NB4 (cell line): ENCODE results near the gene THSD7B.

Source experiments
- POLR2A ChIP-seq: IDR thresholded peaks from 2 replicates; pipeline ENCODE4 v1.6.1; 2011; ENCODE audit warnings: mild to moderate bottlenecking; ENCODE audit not compliant: insufficient read length; ENCODE audit errors: extremely low read depth
- TF ChIP-seq, protein P1 (sequence below): IDR thresholded peaks from one replicate; pipeline ENCODE4 v1.5.1; 2012; ENCODE audit warnings: low read depth, low read length

DNA sequence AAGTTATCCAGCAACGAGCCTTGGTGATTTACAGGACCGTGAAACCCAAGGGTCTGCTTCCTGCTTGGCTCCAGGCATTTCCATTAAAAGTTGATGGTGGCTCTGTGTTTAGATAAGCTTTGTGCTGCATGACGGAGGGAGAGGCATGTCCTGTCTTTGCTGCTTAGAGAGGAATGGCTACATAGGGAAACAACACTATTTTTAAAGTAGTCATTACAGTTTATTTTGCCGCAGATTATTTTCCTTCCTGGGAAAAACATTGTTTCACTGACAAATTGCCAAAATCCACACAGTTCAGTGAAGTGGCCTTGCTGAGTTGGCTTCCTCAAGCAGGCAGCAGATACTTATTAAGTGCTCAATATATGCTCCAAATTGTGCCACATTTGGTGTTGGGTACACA, 98.5 kb downstream of the THSD7B start:
- TF ChIP-seq, protein P1, sequence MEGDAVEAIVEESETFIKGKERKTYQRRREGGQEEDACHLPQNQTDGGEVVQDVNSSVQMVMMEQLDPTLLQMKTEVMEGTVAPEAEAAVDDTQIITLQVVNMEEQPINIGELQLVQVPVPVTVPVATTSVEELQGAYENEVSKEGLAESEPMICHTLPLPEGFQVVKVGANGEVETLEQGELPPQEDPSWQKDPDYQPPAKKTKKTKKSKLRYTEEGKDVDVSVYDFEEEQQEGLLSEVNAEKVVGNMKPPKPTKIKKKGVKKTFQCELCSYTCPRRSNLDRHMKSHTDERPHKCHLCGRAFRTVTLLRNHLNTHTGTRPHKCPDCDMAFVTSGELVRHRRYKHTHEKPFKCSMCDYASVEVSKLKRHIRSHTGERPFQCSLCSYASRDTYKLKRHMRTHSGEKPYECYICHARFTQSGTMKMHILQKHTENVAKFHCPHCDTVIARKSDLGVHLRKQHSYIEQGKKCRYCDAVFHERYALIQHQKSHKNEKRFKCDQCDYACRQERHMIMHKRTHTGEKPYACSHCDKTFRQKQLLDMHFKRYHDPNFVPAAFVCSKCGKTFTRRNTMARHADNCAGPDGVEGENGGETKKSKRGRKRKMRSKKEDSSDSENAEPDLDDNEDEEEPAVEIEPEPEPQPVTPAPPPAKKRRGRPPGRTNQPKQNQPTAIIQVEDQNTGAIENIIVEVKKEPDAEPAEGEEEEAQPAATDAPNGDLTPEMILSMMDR = no peak
- no peak for TF ChIP-seq POLR2A
